IMR-90 (cell line): ENCODE results near the gene PTGDS.

ENCODE experiments used
- CEBPB ChIP-seq: IDR thresholded peaks from 2 replicates; pipeline ENCODE4 v1.6.1; 2012; ENCODE audit warnings: low read depth, low read length, improper control_type of control experiment
- CTCF ChIP-seq: conservative IDR thresholded peaks from 2 replicates; pipeline ENCODE4 v1.5.1; 2012; ENCODE audit warnings: mild to moderate bottlenecking, low read depth, low read length, improper control_type of control experiment
- FOS ChIP-seq: fragments of 150-350 bp; IDR thresholded peaks from 2 replicates; pipeline ENCODE4 v1.6.1; 2016; ENCODE audit warnings: low read depth, low read length
- MAFK ChIP-seq: IDR thresholded peaks from 2 replicates; pipeline ENCODE4 v1.6.1; 2012; ENCODE audit warnings: low read depth, low read length, improper control_type of control experiment
- POLR2A ChIP-seq: IDR thresholded peaks from 2 replicates; pipeline ENCODE4 v1.6.1; 2012; ENCODE audit warnings: mild to moderate bottlenecking, low read depth, low read length
- USF2 ChIP-seq: fragments of 150-350 bp; IDR thresholded peaks from 2 replicates; pipeline ENCODE4 v1.6.1; 2017; ENCODE audit warnings: mild to moderate bottlenecking, antibody characterized with exemption, low read length, low read depth

- TF ChIP-seq MAFK: no peak
- no peak for TF ChIP-seq CTCF
- TF ChIP-seq POLR2A: no peak
- TF ChIP-seq CEBPB: no peak
- TF ChIP-seq FOS: no peak
- TF ChIP-seq USF2: no peak
These were observed 38.2 kb downstream of the PTGDS start for GRCh38 chr9:137015540-137015930.
